IMR-90 (cell line): ENCODE results near the gene MYO1D.

Experiments used
- BHLHE40 ChIP-seq: fragments of 150-350 bp; IDR thresholded peaks from 2 replicates; pipeline ENCODE4 v1.6.1; 2016; ENCODE audit warnings: mild to moderate bottlenecking, low read depth, low read length
- CEBPB ChIP-seq: IDR thresholded peaks from 2 replicates; pipeline ENCODE4 v1.6.1; 2012; ENCODE audit warnings: low read depth, low read length, improper control_type of control experiment
- MAFK ChIP-seq: IDR thresholded peaks from 2 replicates; pipeline ENCODE4 v1.6.1; 2012; ENCODE audit warnings: low read depth, low read length, improper control_type of control experiment
- POLR2A ChIP-seq: IDR thresholded peaks from 2 replicates; pipeline ENCODE4 v1.6.1; 2012; ENCODE audit warnings: mild to moderate bottlenecking, low read depth, low read length
- RAD21 ChIP-seq: IDR thresholded peaks from 2 replicates; pipeline ENCODE4 v1.6.1; 2012; ENCODE audit warnings: low read length, improper control_type of control experiment
- SMC3 ChIP-seq: fragments of 150-350 bp; IDR thresholded peaks from 2 replicates; pipeline ENCODE4 v1.6.1; 2016; ENCODE audit warnings: low read depth, mild to moderate bottlenecking, antibody characterized with exemption, low read length, moderate library complexity
- TF ChIP-seq, protein P1 (sequence below): conservative IDR thresholded peaks from 2 replicates; pipeline ENCODE4 v1.5.1; 2012; ENCODE audit warnings: mild to moderate bottlenecking, low read depth, low read length, improper control_type of control experiment

GRCh38 chr17:32555611-32556310 is 321.2 kb downstream of the MYO1D start:
- TF ChIP-seq, protein P1, sequence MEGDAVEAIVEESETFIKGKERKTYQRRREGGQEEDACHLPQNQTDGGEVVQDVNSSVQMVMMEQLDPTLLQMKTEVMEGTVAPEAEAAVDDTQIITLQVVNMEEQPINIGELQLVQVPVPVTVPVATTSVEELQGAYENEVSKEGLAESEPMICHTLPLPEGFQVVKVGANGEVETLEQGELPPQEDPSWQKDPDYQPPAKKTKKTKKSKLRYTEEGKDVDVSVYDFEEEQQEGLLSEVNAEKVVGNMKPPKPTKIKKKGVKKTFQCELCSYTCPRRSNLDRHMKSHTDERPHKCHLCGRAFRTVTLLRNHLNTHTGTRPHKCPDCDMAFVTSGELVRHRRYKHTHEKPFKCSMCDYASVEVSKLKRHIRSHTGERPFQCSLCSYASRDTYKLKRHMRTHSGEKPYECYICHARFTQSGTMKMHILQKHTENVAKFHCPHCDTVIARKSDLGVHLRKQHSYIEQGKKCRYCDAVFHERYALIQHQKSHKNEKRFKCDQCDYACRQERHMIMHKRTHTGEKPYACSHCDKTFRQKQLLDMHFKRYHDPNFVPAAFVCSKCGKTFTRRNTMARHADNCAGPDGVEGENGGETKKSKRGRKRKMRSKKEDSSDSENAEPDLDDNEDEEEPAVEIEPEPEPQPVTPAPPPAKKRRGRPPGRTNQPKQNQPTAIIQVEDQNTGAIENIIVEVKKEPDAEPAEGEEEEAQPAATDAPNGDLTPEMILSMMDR: no peak
- TF ChIP-seq MAFK (no peak), RAD21 (no peak), CEBPB (no peak), POLR2A (no peak), SMC3 (no peak), BHLHE40 (no peak)
